CD4-positive, alpha-beta memory T cell (primary cell): ENCODE results near the gene PACSIN2. TPM values are rescaled to one million over a fixed set of nuclear protein-coding genes. Genes with fewer than 3 reads are reported as not detected.

Experiments used
- CTCF ChIA-PET: fragments of 350-600 bp; sonication (Branson Sonifier 250); formaldehyde crosslinking; loops from one replicate; lab custom pipeline; 2021; ENCODE audit warnings: inconsistent platforms; ENCODE audit not compliant: partially characterized antibody; lab: Charles Lee
- POLR2A ChIA-PET: fragments of 350-600 bp; sonication (Branson Sonifier 250); formaldehyde crosslinking; loops from one replicate; lab custom pipeline; 2021; ENCODE audit not compliant: partially characterized antibody; lab: Charles Lee
- DNase-seq, 5 donors: peaks; one replicate each; pipeline versions ENCODE4 v3.0.0 to v3.0.0-alpha.2; 2020 to 2022; ENCODE audit warnings: mixed read lengths in 1 of 5
- H3K27ac ChIP-seq: one replicate; pipeline ENCODE4 v1.7.0; 2013; ENCODE audit warnings: low read depth, low read length
- H3K27me3 ChIP-seq: 2 replicates; pipeline ENCODE4 v1.7.0; 2013; ENCODE audit warnings: mild to moderate bottlenecking, low read length, moderate library complexity; ENCODE audit not compliant: insufficient read depth
- H3K36me3 ChIP-seq: 2 replicates; pipeline ENCODE4 v1.7.0; 2013; ENCODE audit warnings: mild to moderate bottlenecking, low read length, moderate library complexity; ENCODE audit not compliant: insufficient read depth
- H3K4me1 ChIP-seq: 2 replicates; pipeline ENCODE4 v1.7.0; 2013; ENCODE audit warnings: mild to moderate bottlenecking, low read length, moderate library complexity; ENCODE audit not compliant: insufficient read depth
- H3K4me3 ChIP-seq, 2 donors: one replicate each; pipeline ENCODE4 v1.7.0; 2013; ENCODE audit warnings: low read length in 2 of 2, mild to moderate bottlenecking in 1 of 2
- H3K9me3 ChIP-seq, 2 donors: one replicate each; pipeline ENCODE4 v1.7.0; 2013; ENCODE audit warnings: low read length in 2 of 2, control low read depth in 1 of 2; ENCODE audit not compliant: control insufficient read depth in 1 of 2
- H3K27ac Mint-ChIP-seq, 7 donors: one replicate each; pipeline ENCODE4 v1.8.0; 2020 to 2021; ENCODE audit warnings: mixed read lengths in 7 of 7, mild to moderate bottlenecking in 6 of 7, inconsistent platforms in 3 of 7, moderate library complexity in 3 of 7
- H3K27me3 Mint-ChIP-seq, 2 donors: one replicate each; pipeline ENCODE4 v1.8.0; 2020 to 2021; ENCODE audit warnings: mixed read lengths in 2 of 2
- H3K36me3 Mint-ChIP-seq, 2 donors: one replicate each; pipeline ENCODE4 v1.8.0; 2020 to 2021; ENCODE audit warnings: mixed read lengths in 2 of 2, inconsistent platforms in 1 of 2, mild to moderate bottlenecking in 1 of 2
- H3K4me1 Mint-ChIP-seq, 4 donors: one replicate each; pipeline ENCODE4 v1.8.0; 2020 to 2021; ENCODE audit warnings: mixed read lengths in 4 of 4, mild to moderate bottlenecking in 1 of 4
- H3K4me3 Mint-ChIP-seq, 8 donors: one replicate each; pipeline ENCODE4 v1.8.0; 2020 to 2021; ENCODE audit warnings: mixed read lengths in 8 of 8, mild to moderate bottlenecking in 7 of 8, moderate library complexity in 6 of 8, inconsistent platforms in 3 of 8
- H3K9me3 Mint-ChIP-seq, 8 donors: one replicate each; pipeline ENCODE4 v1.8.0; 2020 to 2021; ENCODE audit warnings: mixed read lengths in 8 of 8, mild to moderate bottlenecking in 5 of 8, inconsistent platforms in 3 of 8, moderate library complexity in 1 of 8
- intact Hi-C: fragments of 100-400 bp; cut with micrococcal nuclease; formaldehyde crosslinking; loops from one replicate; pipeline ENCODE4 v1.15.1; 2023
- polyA plus RNA-seq, 2 donors: library from polyadenylated mRNA; unstranded; fragments of 300-500 nt; fragmentation: Illumina TruSeq; gene quantifications; one replicate each; pipeline ENCODE4 v1.2.3, GENCODE V29; 2021
- total RNA-seq, 2 experiments: library from RNA; stranded (reverse); gene quantifications; one replicate each; pipeline ENCODE4 v1.2.3, GENCODE V29; 2021

The PACSIN2 gene
- total and polyA plus RNA-seq, 4 experiments from 2014 or later: 24.6 to 55.0 (median 45.2) TPM

DNA sequence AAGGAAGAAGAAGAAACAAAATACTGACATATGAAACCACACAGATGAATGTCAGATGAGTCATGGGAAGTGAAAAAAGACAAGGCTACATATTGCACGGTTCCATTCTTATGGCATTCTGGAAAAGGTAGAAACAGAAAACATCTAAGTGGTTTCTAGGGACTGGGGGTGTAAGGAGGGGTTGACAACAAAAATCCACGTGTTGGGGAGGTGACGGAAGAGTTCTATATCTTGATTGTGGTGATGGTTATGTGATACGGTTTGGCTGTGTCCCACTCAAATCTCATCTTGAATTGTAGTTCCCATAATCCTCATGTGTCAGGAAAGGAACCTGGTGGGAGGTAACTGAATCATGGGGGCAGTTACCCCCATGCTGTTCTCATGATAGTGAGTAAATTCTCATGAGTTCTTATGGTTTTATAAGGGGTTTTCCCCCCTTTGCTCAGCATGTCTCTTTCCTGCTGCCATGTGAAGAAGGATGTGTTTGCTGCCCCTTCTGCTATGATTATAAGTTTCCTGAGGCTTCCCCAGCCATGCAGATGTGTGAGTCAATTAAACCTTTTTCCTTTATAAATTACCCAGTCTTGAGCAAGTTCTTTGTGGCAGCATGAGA lies 151.5 kb downstream of the PACSIN2 start:
- no peaks in the 10 kb centered on the region for H3K9me3 Mint-ChIP-seq
- peaks cover 0 to 7% of the 10 kb centered on the region in 2 donors for H3K36me3 Mint-ChIP-seq
- CTCF ChIA-PET: interaction anchor here (0.7 kb wide), 1 partner anchor 294 kb away, joined by 4 read pairs; no protein-coding TSS in a partner anchor
- peak overlapping the region in 1 of 8 donors; percentile 53 for H3K4me3 Mint-ChIP-seq
- no peaks in the 10 kb centered on the region for H3K27me3 ChIP-seq
- no peaks in the 10 kb centered on the region for H3K9me3 ChIP-seq
- H3K4me1 ChIP-seq: peaks cover 5% of the 10 kb centered on the region
- no peaks in the 10 kb centered on the region for H3K27me3 Mint-ChIP-seq
- no peak overlapping the region for H3K4me3 ChIP-seq
- H3K36me3 ChIP-seq: no peaks in the 10 kb centered on the region
- intact Hi-C loops: no loop called here
- DNase-seq: peak in 1 of 5 donors; percentile 21
- H3K27ac Mint-ChIP-seq: peak overlapping the region in 4 of 7 donors; percentile 2 to 48 (median 29)
- peaks cover 3 to 14% (median 10%) of the 10 kb centered on the region in 4 donors for H3K4me1 Mint-ChIP-seq
- POLR2A ChIA-PET: no interaction called here
- no peak overlapping the region for H3K27ac ChIP-seq

DNA sequence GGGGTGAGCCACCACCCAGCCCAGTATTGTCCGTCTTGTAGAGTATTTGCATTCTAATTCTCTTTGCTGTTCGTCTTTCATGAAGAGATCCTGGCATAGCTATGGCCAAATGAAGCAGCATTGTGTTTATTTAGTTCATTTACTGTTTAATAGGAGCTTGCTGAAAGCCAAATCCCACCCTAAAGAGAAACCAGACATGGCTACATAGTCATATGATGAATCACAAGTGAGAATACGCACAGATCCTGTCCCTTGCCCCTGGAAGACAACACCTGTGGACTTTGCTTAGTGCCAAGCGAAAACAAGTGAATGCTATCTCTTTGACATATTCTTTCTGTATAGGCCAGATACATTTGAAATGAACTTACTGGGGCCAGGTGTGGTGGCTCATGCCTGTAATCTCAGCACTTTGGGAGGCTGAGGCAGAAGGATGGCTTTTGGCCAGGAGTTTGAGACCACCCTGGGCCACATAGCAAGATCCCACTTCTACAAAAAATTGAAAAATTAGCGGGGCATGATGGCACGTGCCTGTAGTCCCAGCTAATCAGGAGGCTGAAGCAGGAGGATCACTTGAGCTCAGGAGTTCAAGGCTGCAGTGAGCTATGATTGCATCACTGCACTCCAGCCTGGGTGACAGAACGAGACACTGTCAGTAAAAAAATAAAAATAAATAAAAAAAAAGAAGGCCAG lies 152.8 kb downstream of the PACSIN2 start:
- peaks cover 0 to 7% of the 10 kb centered on the region in 2 donors for H3K36me3 Mint-ChIP-seq
- intact Hi-C loops: no loop called here
- POLR2A ChIA-PET: interaction anchor here (0.7 kb wide), 1 partner anchor 16 kb away, joined by 3 read pairs; no protein-coding TSS in a partner anchor
- H3K36me3 ChIP-seq: no peaks in the 10 kb centered on the region
- CTCF ChIA-PET: no interaction called here
- H3K27me3 Mint-ChIP-seq: no peaks in the 10 kb centered on the region
- no peaks in the 10 kb centered on the region for H3K9me3 ChIP-seq
- no peak overlapping the region for H3K27ac ChIP-seq
- no peaks in the 10 kb centered on the region for H3K9me3 Mint-ChIP-seq
- H3K4me1 Mint-ChIP-seq: peaks cover 4 to 13% (median 12%) of the 10 kb centered on the region in 4 donors
- H3K4me1 ChIP-seq: peaks cover 12% of the 10 kb centered on the region
- no peak overlapping the region for H3K27ac Mint-ChIP-seq
- no peak overlapping the region for H3K4me3 Mint-ChIP-seq
- DNase-seq: no peak
- no peaks in the 10 kb centered on the region for H3K27me3 ChIP-seq
- no peak overlapping the region for H3K4me3 ChIP-seq

DNA sequence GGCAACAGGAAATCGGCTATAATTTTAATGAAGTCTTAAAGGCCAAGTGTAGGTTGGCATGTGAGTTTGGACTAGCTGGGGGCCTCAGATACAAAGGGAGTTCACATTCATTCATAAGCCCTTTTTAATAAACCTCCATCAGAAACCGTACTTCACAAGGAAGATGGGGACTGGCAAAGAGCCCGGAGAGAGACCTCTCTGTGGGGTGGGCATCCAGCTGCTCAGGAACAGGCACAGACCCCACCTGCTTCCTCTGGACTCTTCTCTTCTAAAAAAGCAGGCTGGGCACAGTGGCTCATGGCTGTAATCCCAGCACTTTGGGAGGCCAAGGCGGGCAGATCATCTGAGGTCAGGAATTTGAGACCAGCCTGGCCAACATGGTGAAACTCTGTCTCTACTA lies 154.0 kb downstream of the PACSIN2 start:
- Mint-ChIP-seq H3K27me3 (no peaks in the 10 kb centered on the region), H3K4me1 (peaks cover 6 to 17% (median 14%) of the 10 kb centered on the region in 4 donors), H3K36me3 (peaks cover 3 to 7% of the 10 kb centered on the region in 2 donors), H3K9me3 (no peaks in the 10 kb centered on the region), H3K4me3 (no peak overlapping the region), H3K27ac (peak overlapping the region in 1 of 7 donors; percentile 1)
- POLR2A ChIA-PET: no interaction called here
- intact Hi-C loops: no loop called here
- H3K36me3 ChIP-seq: no peaks in the 10 kb centered on the region
- peaks cover 15% of the 10 kb centered on the region for H3K4me1 ChIP-seq
- DNase-seq: no peak
- H3K9me3 ChIP-seq: no peaks in the 10 kb centered on the region
- H3K4me3 ChIP-seq: no peak overlapping the region
- H3K27me3 ChIP-seq: no peaks in the 10 kb centered on the region
- CTCF ChIA-PET: interaction anchor here (0.7 kb wide), 1 partner anchor 172 kb away, joined by 3 read pairs; no protein-coding TSS in a partner anchor
- no peak overlapping the region for H3K27ac ChIP-seq

DNA sequence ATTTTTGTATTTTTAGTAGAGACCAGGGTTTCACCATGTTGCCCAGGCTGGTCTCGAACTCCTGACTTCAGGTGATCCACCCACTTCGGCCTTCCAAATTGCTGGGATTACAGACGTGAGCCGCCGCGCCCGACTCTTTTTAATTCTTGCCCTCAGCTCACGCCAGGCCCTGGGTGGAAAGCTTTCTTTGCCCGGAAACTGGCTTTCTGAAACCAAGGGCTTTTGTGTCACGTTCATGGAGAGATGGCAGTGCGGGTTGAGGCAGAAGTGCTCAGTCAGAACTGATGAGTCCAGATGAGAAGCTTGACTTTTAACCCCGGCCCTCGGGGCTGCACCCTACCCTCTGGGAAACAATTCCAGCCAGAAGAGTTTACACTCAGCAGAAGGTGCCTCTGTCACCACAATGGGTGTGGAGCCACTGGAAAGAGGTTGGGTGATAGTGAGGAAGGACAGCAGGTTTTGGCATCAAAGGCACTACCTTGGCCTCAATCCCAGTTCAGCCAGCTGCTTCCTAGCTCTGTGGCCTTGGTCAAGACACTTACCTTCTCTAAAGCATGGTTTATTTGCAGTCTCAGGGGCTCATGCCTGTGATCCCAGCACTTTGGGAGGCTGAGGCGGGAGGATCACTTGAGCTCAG lies 157.0 kb downstream of the PACSIN2 start:
- Mint-ChIP-seq H3K4me3 (peak overlapping the region; percentile 31 to 84 (median 68)), H3K27me3 (no peaks in the 10 kb centered on the region), H3K36me3 (peaks cover 0 to 3% of the 10 kb centered on the region in 2 donors), H3K27ac (peak overlapping the region in 5 of 7 donors; percentile 59 to 87 (median 75)), H3K9me3 (no peaks in the 10 kb centered on the region), H3K4me1 (peaks cover 9 to 27% (median 17%) of the 10 kb centered on the region in 4 donors)
- no peak overlapping the region for H3K27ac ChIP-seq
- peak overlapping the region in 1 of 2 donors; percentile 74 for H3K4me3 ChIP-seq
- H3K27me3 ChIP-seq: no peaks in the 10 kb centered on the region
- intact Hi-C loops: loop anchor here (1.0 to 5.0 kb wide), 4 partner anchors 157 to 329 kb away; partner anchors contain the start of genes CYB5R3, PACSIN2, TTLL1 and TTLL12
- ChIA-PET CTCF (interaction anchor here (1.6 to 4.1 kb wide), 2 partner anchors 9 to 176 kb away, joined by 6 to 35 read pairs; no protein-coding TSS in a partner anchor), POLR2A (interaction anchor here (1.0 to 1.7 kb wide), 2 partner anchors 13 to 158 kb away, joined by 3 read pairs; no protein-coding TSS in a partner anchor)
- H3K4me1 ChIP-seq: peaks cover 18% of the 10 kb centered on the region
- no peaks in the 10 kb centered on the region for H3K9me3 ChIP-seq
- H3K36me3 ChIP-seq: no peaks in the 10 kb centered on the region
- no peak for DNase-seq

DNA sequence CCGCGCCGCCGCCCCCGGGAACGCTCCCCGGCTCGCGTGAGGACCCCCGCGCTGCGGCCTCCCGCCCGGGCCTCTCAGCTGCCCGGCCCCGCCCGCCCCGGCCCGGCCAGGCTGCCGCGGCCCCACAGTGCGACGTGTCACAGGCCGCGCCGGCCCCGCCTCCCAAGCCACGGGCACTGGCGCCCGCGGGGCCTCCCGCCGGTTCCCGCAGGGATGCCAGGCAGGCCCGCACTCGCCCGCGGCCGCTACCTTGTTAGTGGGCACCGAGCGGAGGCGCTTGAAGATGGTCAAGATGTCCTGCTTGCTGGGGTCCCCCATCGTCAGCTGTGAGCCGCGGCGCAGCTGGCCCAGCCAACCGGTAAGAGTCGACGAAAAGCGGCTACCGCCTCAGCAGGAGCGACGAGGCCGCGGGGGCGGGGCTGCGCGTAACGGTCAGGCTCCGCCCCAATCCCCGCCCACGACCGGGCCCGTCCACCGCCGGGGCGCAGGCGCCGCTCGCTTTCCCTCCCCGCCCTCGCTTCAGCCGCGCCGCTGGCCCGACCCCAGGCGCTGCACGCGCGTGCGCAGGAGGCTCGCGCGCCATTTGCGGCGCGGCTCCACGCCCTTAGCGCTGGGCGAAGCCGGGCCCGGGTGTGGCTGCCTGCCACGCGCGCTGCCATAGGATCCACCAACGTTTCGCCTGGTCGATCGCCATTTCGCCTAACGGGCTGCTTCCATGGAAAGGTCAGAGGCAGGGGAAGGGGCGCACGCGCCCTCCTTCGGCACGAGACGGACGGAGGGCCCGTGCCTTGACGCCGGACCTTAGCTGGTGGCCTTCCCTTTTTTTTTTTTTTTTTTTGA lies 157.9 kb downstream of the PACSIN2 start, which contains the start of gene ARFGAP3:
ARFGAP3 (minus strand) TSS at position 409 of the 840 bp plus-strand sequence; CDS start at position 318, 91 bp downstream.
- Mint-ChIP-seq H3K27ac (peak within 1 kb of the TSS; percentile 88 to 95 (median 91)), H3K4me1 (peaks cover 9 to 27% (median 16%) of the 10 kb centered on the region in 4 donors), H3K27me3 (no peaks in the 10 kb centered on the region), H3K36me3 (peaks cover 0 to 3% of the 10 kb centered on the region in 2 donors), H3K4me3 (peak within 1 kb of the TSS; percentile 82 to 91 (median 88)), H3K9me3 (no peaks in the 10 kb centered on the region)
- intact Hi-C loops: loop anchor here (1.0 to 5.0 kb wide), 4 partner anchors 158 to 330 kb away; partner anchors contain the start of genes CYB5R3, PACSIN2, TTLL1 and TTLL12
- DNase-seq: peak; percentile 90 to 99 (median 96)
- Histone ChIP-seq H3K27ac (peak within 1 kb of the TSS; percentile 71), H3K27me3 (no peaks in the 10 kb centered on the region), H3K9me3 (no peaks in the 10 kb centered on the region), H3K4me3 (peak within 1 kb of the TSS; percentile 81 to 91), H3K4me1 (peaks cover 18% of the 10 kb centered on the region), H3K36me3 (no peaks in the 10 kb centered on the region)
- ChIA-PET POLR2A (interaction anchor here (1.0 to 2.2 kb wide), 8 partner anchors 10 to 330 kb away, joined by 3 to 20 read pairs (median 4); partner anchors contain the start of genes PACSIN2, POLDIP3 and TTLL12), CTCF (interaction anchor here (1.6 to 4.1 kb wide), 2 partner anchors 10 to 177 kb away, joined by 6 to 35 read pairs; no protein-coding TSS in a partner anchor)
